Thyroid gland (tissue), 4 donors: ENCODE results near the gene CPVL.

Source experiments
- POLR2A ChIP-seq, 2 donors: fragments of 450-650 bp; IDR thresholded peaks; one replicate each; pipeline ENCODE4 v1.6.1; 2017; ENCODE audit warnings: antibody characterized with exemption in 2 of 2, mild to moderate bottlenecking in 2 of 2, moderate library complexity in 1 of 2
- TF ChIP-seq, protein P1 (sequence below), 6 experiments: fragments of 200-600 bp in 3 of 6; fragments of 450-650 bp in 3 of 6; sonication (generic) in 3 of 6; IDR thresholded peaks; one replicate each; pipeline ENCODE4 v1.5.1; 2016 to 2019; ENCODE audit warnings: antibody characterized with exemption in 6 of 6, mild to moderate bottlenecking in 2 of 6, inconsistent platforms in 1 of 6, moderate library complexity in 1 of 6

DNA sequence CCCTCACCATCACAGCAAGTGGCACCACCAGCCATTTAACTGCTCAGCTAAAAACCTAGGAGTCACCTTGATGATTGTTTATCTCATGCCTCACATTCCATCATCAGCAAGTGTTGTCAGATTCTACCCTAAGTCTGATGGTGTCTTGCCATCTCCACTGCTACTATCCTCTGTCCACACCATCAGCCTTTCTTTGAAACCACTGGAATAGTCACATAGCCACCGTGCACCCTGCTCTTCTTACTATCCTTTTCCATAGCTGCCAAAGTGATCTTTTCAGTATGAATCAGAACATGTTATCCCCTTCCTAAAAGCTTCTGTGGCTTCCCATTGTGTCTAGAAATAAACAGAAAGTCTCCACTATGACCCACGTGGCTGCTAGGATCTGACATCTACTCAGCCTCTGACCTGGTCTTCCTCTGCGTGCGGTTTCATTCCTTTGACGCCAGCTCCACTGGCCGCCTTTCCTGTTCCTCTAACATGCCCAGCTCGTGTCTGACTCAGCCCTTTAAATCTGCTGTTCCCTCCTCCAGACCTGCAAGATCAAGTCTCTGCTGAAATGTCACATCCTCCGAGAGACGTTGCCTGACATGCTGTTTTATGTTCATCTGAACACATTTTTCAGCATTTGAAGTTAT lies 31.7 kb upstream of the CPVL start:
- TF ChIP-seq, protein P1, sequence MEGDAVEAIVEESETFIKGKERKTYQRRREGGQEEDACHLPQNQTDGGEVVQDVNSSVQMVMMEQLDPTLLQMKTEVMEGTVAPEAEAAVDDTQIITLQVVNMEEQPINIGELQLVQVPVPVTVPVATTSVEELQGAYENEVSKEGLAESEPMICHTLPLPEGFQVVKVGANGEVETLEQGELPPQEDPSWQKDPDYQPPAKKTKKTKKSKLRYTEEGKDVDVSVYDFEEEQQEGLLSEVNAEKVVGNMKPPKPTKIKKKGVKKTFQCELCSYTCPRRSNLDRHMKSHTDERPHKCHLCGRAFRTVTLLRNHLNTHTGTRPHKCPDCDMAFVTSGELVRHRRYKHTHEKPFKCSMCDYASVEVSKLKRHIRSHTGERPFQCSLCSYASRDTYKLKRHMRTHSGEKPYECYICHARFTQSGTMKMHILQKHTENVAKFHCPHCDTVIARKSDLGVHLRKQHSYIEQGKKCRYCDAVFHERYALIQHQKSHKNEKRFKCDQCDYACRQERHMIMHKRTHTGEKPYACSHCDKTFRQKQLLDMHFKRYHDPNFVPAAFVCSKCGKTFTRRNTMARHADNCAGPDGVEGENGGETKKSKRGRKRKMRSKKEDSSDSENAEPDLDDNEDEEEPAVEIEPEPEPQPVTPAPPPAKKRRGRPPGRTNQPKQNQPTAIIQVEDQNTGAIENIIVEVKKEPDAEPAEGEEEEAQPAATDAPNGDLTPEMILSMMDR (IDR thresholded peaks at IDR 0.05) = no peak
- no peak for TF ChIP-seq POLR2A (IDR thresholded peaks at IDR 0.05)
